ENCODE data around the gene GAB2.
"Not testable (repeated sequence)": the region's sequence is repeated elsewhere in the genome, so short reads cannot be mapped to it uniquely, and the experiment has no call there.

GRCh38 chr11:78355742-78356141 is 61.9 kb downstream of the GAB2 start:
- TF ChIP-seq POLR2A (IDR thresholded peaks at IDR 0.05) = not testable (repeated sequence)
- TF ChIP-seq, protein P1, sequence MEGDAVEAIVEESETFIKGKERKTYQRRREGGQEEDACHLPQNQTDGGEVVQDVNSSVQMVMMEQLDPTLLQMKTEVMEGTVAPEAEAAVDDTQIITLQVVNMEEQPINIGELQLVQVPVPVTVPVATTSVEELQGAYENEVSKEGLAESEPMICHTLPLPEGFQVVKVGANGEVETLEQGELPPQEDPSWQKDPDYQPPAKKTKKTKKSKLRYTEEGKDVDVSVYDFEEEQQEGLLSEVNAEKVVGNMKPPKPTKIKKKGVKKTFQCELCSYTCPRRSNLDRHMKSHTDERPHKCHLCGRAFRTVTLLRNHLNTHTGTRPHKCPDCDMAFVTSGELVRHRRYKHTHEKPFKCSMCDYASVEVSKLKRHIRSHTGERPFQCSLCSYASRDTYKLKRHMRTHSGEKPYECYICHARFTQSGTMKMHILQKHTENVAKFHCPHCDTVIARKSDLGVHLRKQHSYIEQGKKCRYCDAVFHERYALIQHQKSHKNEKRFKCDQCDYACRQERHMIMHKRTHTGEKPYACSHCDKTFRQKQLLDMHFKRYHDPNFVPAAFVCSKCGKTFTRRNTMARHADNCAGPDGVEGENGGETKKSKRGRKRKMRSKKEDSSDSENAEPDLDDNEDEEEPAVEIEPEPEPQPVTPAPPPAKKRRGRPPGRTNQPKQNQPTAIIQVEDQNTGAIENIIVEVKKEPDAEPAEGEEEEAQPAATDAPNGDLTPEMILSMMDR (IDR thresholded peaks at IDR 0.05) = not testable (repeated sequence)
